Left lung (tissue), 10 donors: ENCODE measurements around the gene SLC4A8. TPM values are rescaled to one million over a fixed set of nuclear protein-coding genes. Genes with fewer than 3 reads are reported as not detected.

Experiments
- ATAC-seq: fragments of 200-7000 bp; cut with Tn5 transposase; one replicate; pipeline ENCODE4 v1.9.1; 2020; ENCODE audit warnings: moderate library complexity
- DNase-seq, 4 donors: peaks; one replicate each; pipeline ENCODE4 v3.0.0-alpha.2; 2013 to 2020
- H3K27ac ChIP-seq, 2 donors: fragments of 200-600 bp; sonication (generic) in 1 of 2; one replicate each; pipeline versions ENCODE4 v1.5.0 to v1.8.0; 2020 to 2021
- H3K27me3 ChIP-seq, 2 donors: fragments of 200-600 bp; sonication (generic) in 1 of 2; one replicate each; pipeline versions ENCODE4 v1.5.0 to v1.8.0; 2020 to 2021
- H3K36me3 ChIP-seq, 2 donors: fragments of 200-600 bp; sonication (generic) in 1 of 2; one replicate each; pipeline versions ENCODE4 v1.5.0 to v1.8.0; 2020 to 2021
- H3K4me1 ChIP-seq, 2 donors: fragments of 200-600 bp; one replicate each; pipeline ENCODE4 v1.8.0; 2021
- H3K4me3 ChIP-seq, 2 donors: fragments of 200-600 bp; sonication (generic) in 1 of 2; one replicate each; pipeline versions ENCODE4 v1.5.0 to v1.8.0; 2020 to 2021; ENCODE audit warnings: mild to moderate bottlenecking in 1 of 2
- H3K9me3 ChIP-seq, 2 donors: fragments of 200-600 bp; sonication (generic) in 1 of 2; one replicate each; pipeline versions ENCODE4 v1.5.0 to v1.8.0; 2020 to 2021
- intact Hi-C, 2 donors: fragments of 100-400 bp; cut with DNase I; formaldehyde crosslinking; loops; one replicate each; pipeline versions ENCODE4 v1.11.2 to v1.14.2; 2022
- polyA plus RNA-seq, 6 donors: library from polyadenylated mRNA; unstranded; fragments of 120-200 nt; gene quantifications; one replicate each; pipeline ENCODE4 v1.2.1, GENCODE V29; 2013; ENCODE audit not compliant: insufficient read length in 6 of 6
- total RNA-seq, 2 donors: library from RNA; stranded (reverse); fragmentation: NEBNext Ultra II Directional; extraction: Animal tissue kit (Norgen Biotek cat#: 25700); gene quantifications; one replicate each; pipeline ENCODE4 v1.2.1, GENCODE V29; 2021
- TF ChIP-seq, protein P1 (sequence below), 2 donors: fragments of 200-600 bp; sonication (generic) in 1 of 2; IDR thresholded peaks; one replicate each; pipeline versions ENCODE4 v1.5.0 to v1.8.0; 2021; ENCODE audit warnings: antibody characterized with exemption in 2 of 2
- donor health status: DM: no; HTN: yes; CAD: no.
- donor health status: DM: no; HTN: no; CAD: no.

Gene SLC4A8
- total and polyA plus RNA-seq, 8 donors: 1.3 to 3.9 (median 1.8) TPM

- TF ChIP-seq, protein P1, sequence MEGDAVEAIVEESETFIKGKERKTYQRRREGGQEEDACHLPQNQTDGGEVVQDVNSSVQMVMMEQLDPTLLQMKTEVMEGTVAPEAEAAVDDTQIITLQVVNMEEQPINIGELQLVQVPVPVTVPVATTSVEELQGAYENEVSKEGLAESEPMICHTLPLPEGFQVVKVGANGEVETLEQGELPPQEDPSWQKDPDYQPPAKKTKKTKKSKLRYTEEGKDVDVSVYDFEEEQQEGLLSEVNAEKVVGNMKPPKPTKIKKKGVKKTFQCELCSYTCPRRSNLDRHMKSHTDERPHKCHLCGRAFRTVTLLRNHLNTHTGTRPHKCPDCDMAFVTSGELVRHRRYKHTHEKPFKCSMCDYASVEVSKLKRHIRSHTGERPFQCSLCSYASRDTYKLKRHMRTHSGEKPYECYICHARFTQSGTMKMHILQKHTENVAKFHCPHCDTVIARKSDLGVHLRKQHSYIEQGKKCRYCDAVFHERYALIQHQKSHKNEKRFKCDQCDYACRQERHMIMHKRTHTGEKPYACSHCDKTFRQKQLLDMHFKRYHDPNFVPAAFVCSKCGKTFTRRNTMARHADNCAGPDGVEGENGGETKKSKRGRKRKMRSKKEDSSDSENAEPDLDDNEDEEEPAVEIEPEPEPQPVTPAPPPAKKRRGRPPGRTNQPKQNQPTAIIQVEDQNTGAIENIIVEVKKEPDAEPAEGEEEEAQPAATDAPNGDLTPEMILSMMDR (IDR thresholded peaks at IDR 0.05): no peak
- no peak overlapping the region for H3K4me3 ChIP-seq
- ATAC-seq (no peak), DNase-seq (no peak)
- no peaks in the 10 kb centered on the region for H3K9me3 ChIP-seq
- no peak overlapping the region for H3K27ac ChIP-seq
- no peaks in the 10 kb centered on the region for H3K36me3 ChIP-seq
- intact Hi-C loops: no loop called here
- H3K4me1 ChIP-seq: no peaks in the 10 kb centered on the region
- H3K27me3 ChIP-seq: peaks cover 0 to 4% of the 10 kb centered on the region in 2 donors
Measured at GRCh38 chr12:51546097-51546496, 121.5 kb downstream of the SLC4A8 start.

- Histone ChIP-seq H3K27me3 (peaks cover 0 to 4% of the 10 kb centered on the region in 2 donors), H3K4me1 (no peaks in the 10 kb centered on the region), H3K27ac (no peak overlapping the region), H3K9me3 (no peaks in the 10 kb centered on the region), H3K36me3 (no peaks in the 10 kb centered on the region), H3K4me3 (no peak overlapping the region)
- DNase-seq: no peak
- ATAC-seq: no peak
- intact Hi-C loops: no loop called here
- TF ChIP-seq, protein P1 (IDR thresholded peaks at IDR 0.05): no peak
Measured at GRCh38 chr12:51547606-51548005, 123.0 kb downstream of the SLC4A8 start.

GRCh38 chr12:51548241-51548640 lies 123.6 kb downstream of the SLC4A8 start:
- no peak for ATAC-seq
- Histone ChIP-seq H3K9me3 (no peaks in the 10 kb centered on the region), H3K36me3 (no peaks in the 10 kb centered on the region), H3K27ac (no peak overlapping the region), H3K27me3 (peaks cover 0 to 4% of the 10 kb centered on the region in 2 donors), H3K4me3 (no peak overlapping the region), H3K4me1 (no peaks in the 10 kb centered on the region)
- TF ChIP-seq, protein P1 (IDR thresholded peaks at IDR 0.05): no peak
- intact Hi-C loops: no loop called here
- no peak for DNase-seq

- Histone ChIP-seq H3K36me3 (no peaks in the 10 kb centered on the region), H3K4me1 (no peaks in the 10 kb centered on the region), H3K9me3 (no peaks in the 10 kb centered on the region), H3K27me3 (no peaks in the 10 kb centered on the region), H3K4me3 (no peak overlapping the region), H3K27ac (no peak overlapping the region)
- DNase-seq (no peak), ATAC-seq (no peak)
- intact Hi-C loops: no loop called here
- TF ChIP-seq, protein P1 (IDR thresholded peaks at IDR 0.05): no peak
Measured at GRCh38 chr12:51549637-51550036, 125.0 kb downstream of the SLC4A8 start.

Other genes with a start within 250 kb of the SLC4A8 start
- 10 to 100 TPM; 11.6 to 12.6 TPM for gene POU6F1, start 206.8 kb upstream of the SLC4A8 start, total RNA-seq
- 10 to 100 TPM in 5 of 6 donors, 1 to 10 TPM in 1; 9.9 to 15.6 (median 11.9) TPM for gene POU6F1, start 206.8 kb upstream of the SLC4A8 start, polyA plus RNA-seq
- gene DAZAP2, start 186.0 kb upstream of the SLC4A8 start, total RNA-seq: 100 to 1,000 TPM; 199 to 221 TPM
- 100 to 1,000 TPM; 184 to 224 (median 212) TPM for gene DAZAP2, start 186.0 kb upstream of the SLC4A8 start, polyA plus RNA-seq
- 10 to 100 TPM; 24.1 to 35.6 TPM for gene SMAGP, start 154.4 kb upstream of the SLC4A8 start, total RNA-seq
- gene SMAGP, start 154.4 kb upstream of the SLC4A8 start, polyA plus RNA-seq: 10 to 100 TPM; 18.8 to 25.5 (median 23.6) TPM
- gene BIN2, start 100.7 kb upstream of the SLC4A8 start, total RNA-seq: 10 to 100 TPM; 15.5 to 46.0 TPM
- 1 to 10 TPM; 3.8 to 7.2 (median 5.8) TPM for gene BIN2, start 100.7 kb upstream of the SLC4A8 start, polyA plus RNA-seq
- gene CELA1, start 78.2 kb upstream of the SLC4A8 start, total RNA-seq: not detected
- gene CELA1, start 78.2 kb upstream of the SLC4A8 start, polyA plus RNA-seq: not detected
- gene GALNT6, start 33.4 kb upstream of the SLC4A8 start, total RNA-seq: 10 to 100 TPM in 1 of 2 donors, 1 to 10 TPM in 1; 7.6 to 21.8 TPM
- gene GALNT6, start 33.4 kb upstream of the SLC4A8 start, polyA plus RNA-seq: 1 to 10 TPM; 1.8 to 3.5 (median 2.4) TPM
- gene SCN8A, start 166.4 kb downstream of the SLC4A8 start, total RNA-seq: under 1 TPM; 0.26 to 0.29 TPM
- gene SCN8A, start 166.4 kb downstream of the SLC4A8 start, polyA plus RNA-seq: 1 to 10 TPM; 1.3 to 3.3 (median 1.5) TPM